Measurements from ENCODE around the gene ZMYND8.
"Not testable (repeated sequence)": the region's sequence is repeated elsewhere in the genome, so short reads cannot be mapped to it uniquely, and the experiment has no call there.

Gene ZMYND8

DNA sequence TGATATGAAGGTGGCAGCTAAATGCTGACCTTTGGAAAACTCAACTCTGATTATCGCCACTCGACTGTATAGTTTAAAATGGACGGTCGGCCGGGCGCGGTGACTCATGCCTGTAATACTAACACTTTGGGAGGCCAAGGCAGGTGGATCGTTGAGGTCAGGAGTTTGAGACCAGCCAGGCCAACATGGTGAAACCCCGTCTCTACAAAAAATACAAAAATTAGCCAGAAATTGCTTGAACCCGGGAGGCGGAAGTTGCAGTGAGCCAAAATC is 151.7 kb downstream of the ZMYND8 start:
- H3K9me3 Mint-ChIP-seq; DNase-seq; H3K4me1 Mint-ChIP-seq (ENCODE audit: low read depth); H3K27me3 Mint-ChIP-seq; H3K4me3 Mint-ChIP-seq; H3K27ac Mint-ChIP-seq: not testable (repeated sequence)
- H3K36me3 Mint-ChIP-seq (ENCODE audit: low read depth), result peaks cover 21% of the 10 kb centered on the region

DNA sequence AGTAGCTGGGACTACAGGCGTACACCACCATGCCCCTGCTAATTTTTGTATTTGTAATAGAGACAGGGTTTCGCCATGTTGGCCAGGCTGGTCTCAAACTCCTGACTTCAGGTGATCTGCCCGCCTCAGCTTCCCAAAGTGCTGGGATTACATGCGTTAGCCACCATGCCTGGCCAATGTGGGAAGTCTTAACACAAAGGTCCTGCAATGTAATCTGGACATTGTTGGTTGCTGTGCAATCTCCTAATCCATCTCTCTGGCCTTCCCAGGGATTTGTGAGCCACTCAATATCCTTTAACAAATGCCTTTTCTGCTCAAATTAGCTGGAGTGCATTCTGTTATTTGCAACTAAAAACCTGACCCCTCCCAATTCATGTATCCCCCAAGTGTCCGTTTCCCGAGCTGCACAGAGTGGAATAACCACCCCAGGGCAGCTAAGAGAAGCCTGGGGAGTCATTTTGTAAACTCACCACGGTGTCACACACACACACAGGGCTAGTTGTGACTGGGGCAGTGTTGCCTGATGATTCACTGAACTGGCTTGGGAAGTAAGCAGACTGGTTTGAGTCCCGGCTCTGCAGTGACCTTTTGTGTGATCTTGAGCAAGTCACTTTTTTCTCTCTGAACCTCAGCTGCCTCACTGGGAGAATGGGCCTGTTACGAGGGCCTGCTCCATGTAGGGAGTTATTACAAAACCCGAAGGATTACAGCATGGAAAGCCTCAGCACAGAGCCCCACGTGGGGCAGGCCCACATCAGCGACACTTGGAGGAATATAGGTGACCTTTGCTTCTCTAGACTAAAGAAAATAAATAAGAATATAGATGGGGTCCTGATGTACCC is 152.3 kb downstream of the ZMYND8 start:
- Mint-ChIP-seq H3K4me1 (ENCODE audit: low read depth) (peaks cover 7% of the 10 kb centered on the region), H3K9me3 (no peaks in the 10 kb centered on the region), H3K27me3 (no peaks in the 10 kb centered on the region), H3K4me3 (no peak overlapping the region), H3K36me3 (ENCODE audit: low read depth) (peaks cover 16% of the 10 kb centered on the region), H3K27ac (no peak overlapping the region)
- DNase-seq, result no peak

DNA sequence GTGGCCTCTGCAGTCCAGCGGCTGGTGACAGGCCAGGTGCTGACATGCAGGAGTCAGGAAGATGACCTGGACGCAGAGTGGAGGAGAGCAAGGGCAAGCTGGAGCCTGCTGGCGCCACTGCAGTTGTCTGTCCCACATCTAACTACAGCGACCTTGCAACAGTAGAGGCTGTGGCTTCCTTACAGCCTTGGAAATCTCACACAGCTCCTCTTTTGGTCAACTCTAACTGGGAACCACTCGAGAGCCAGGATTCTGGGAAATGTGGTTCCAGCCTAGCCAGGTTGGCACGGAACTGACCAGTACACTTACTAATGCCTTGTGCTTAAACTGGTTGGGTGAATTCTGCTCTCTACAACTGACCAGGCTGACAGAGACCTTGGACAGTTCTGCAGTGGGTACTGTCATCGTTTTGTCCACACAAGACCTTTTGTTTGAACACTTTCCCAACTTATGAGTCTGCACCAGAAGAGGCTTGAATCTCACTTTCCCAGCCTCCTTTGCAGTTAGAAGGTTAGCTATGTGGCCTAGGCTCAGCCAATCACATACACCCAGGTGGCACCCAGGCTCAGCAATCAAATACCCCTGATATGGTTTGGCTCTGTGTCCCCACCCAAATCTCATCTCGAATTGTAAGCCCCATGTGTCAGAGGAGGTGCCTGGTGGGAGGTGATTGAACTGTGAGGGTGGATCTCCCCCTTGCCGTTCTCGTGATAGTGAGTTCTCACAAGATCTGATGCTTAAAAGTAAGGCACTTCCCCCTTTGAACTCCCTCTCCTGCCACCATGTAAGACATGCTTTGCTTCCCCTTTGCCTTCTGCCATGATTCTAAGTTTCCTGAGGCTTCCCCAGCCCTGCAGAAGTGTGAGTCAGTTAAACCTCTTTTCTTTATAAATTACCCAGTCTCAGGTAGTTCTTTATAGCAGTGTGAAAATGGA is 153.5 kb downstream of the ZMYND8 start:
- H3K9me3 Mint-ChIP-seq, result no peaks in the 10 kb centered on the region
- no peak overlapping the region for H3K4me3 Mint-ChIP-seq
- H3K36me3 Mint-ChIP-seq (ENCODE audit: low read depth), result peaks cover 4% of the 10 kb centered on the region
- H3K27ac Mint-ChIP-seq, result no peak overlapping the region
- no peaks in the 10 kb centered on the region for H3K27me3 Mint-ChIP-seq
- peaks cover 17% of the 10 kb centered on the region for H3K4me1 Mint-ChIP-seq (ENCODE audit: low read depth)
- DNase-seq, result no peak

DNA sequence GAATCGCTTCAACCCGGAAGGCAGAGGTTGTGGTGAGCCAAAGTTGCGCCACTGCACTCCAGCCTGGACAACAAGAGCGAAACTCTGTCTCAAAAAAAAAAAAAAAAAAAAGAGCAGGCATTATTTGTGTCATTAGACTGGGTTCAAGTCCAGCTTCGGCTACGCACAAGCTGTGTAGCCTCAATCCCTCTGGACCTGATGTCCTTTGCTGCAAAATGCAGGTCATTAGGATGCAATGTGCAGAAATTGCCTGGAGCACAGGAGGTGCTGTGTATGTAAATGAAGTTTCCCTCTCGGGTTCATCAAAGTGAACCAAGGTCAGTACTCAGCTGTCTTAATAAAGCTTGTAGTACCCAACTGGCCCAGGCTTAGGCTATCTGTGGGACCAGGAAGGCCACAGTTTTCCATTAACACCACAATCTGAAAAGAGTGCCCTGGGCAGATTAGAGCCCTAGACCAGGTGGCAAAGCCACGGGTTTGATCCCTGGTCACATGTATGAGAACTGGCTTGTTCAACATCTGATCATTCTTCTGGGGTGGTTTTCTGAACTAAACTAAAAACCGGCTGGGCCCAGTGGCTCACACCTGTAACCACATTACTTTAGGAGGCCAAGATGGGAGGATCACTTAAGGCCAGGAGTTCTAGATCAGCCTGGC is 155.3 kb downstream of the ZMYND8 start:
- H3K27ac Mint-ChIP-seq, result no peak overlapping the region
- H3K4me3 Mint-ChIP-seq, result no peak overlapping the region
- H3K36me3 Mint-ChIP-seq (ENCODE audit: low read depth), result no peaks in the 10 kb centered on the region
- H3K9me3 Mint-ChIP-seq, result no peaks in the 10 kb centered on the region
- H3K27me3 Mint-ChIP-seq, result peaks cover 2% of the 10 kb centered on the region
- peaks cover 24% of the 10 kb centered on the region for H3K4me1 Mint-ChIP-seq (ENCODE audit: low read depth)
- DNase-seq, result no peak

GRCh38 chr20:47198996-47199552 is 157.4 kb downstream of the ZMYND8 start:
- no peak for DNase-seq
- H3K4me1 Mint-ChIP-seq (ENCODE audit: low read depth), result peaks cover 20% of the 10 kb centered on the region
- H3K4me3 Mint-ChIP-seq, result no peak overlapping the region
- H3K27me3 Mint-ChIP-seq, result peaks cover 4% of the 10 kb centered on the region
- no peak overlapping the region for H3K27ac Mint-ChIP-seq
- no peaks in the 10 kb centered on the region for H3K36me3 Mint-ChIP-seq (ENCODE audit: low read depth)
- no peaks in the 10 kb centered on the region for H3K9me3 Mint-ChIP-seq

DNA sequence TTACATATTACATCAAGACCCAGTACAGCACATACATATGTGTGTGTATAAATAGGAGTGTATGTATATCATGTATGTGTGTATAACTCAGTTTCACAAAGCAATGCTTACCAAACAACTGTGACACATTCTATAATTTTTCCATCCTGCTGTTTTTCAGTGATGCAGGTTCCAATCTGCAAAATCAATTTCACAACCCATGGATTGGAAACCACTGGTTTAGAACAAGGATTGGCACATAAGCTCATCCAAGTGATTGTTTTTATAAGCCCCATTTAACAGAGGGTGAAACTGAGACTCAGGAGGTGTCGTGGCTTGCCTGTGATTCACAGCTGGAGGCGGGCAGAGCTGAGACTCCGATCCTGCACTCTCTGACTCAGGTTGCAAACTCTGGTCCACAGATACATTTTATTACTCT is 158.2 kb downstream of the ZMYND8 start:
- no peak overlapping the region for H3K4me3 Mint-ChIP-seq
- no peaks in the 10 kb centered on the region for H3K9me3 Mint-ChIP-seq
- peak overlapping the region; percentile 71 for H3K27ac Mint-ChIP-seq
- H3K36me3 Mint-ChIP-seq (ENCODE audit: low read depth), result no peaks in the 10 kb centered on the region
- H3K27me3 Mint-ChIP-seq, result peaks cover 4% of the 10 kb centered on the region
- H3K4me1 Mint-ChIP-seq (ENCODE audit: low read depth), result peaks cover 20% of the 10 kb centered on the region
- DNase-seq, result peak; percentile 56

- no peak overlapping the region for H3K4me3 Mint-ChIP-seq
- H3K4me1 Mint-ChIP-seq (ENCODE audit: low read depth), result peaks cover 20% of the 10 kb centered on the region
- DNase-seq, result peak; percentile 80
- H3K27me3 Mint-ChIP-seq, result peaks cover 4% of the 10 kb centered on the region
- H3K9me3 Mint-ChIP-seq, result no peaks in the 10 kb centered on the region
- H3K27ac Mint-ChIP-seq, result peak overlapping the region; percentile 59
- no peaks in the 10 kb centered on the region for H3K36me3 Mint-ChIP-seq (ENCODE audit: low read depth)
Observed at GRCh38 chr20:47196091-47197081, 160.1 kb downstream of the ZMYND8 start.

GRCh38 chr20:47195573-47195972 is 160.9 kb downstream of the ZMYND8 start:
- H3K4me3 Mint-ChIP-seq, result no peak overlapping the region
- no peak overlapping the region for H3K27ac Mint-ChIP-seq
- H3K36me3 Mint-ChIP-seq (ENCODE audit: low read depth), result no peaks in the 10 kb centered on the region

DNA sequence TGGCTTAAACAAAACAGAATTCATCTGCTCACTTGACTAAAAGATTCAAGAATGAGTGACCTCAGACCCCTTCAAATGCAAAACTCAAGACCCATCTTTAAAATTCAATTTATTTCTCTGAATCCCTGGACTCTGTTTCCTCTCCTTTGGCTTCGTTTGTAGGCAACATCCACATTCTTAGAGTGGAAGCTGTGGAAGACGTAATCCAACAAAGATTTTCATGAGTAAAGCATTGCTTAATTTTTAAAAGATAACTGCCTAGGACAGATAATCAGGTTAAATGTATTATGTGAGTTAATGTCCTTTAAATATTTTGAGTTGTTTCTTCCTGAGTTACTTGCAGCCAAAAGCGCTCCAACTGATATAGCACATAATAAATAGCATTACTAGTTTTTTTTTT is 164.5 kb downstream of the ZMYND8 start:
- peaks cover 29% of the 10 kb centered on the region for H3K27me3 Mint-ChIP-seq
- no peaks in the 10 kb centered on the region for H3K36me3 Mint-ChIP-seq (ENCODE audit: low read depth)
- H3K4me3 Mint-ChIP-seq, result no peak overlapping the region
- no peak overlapping the region for H3K27ac Mint-ChIP-seq
- no peak for DNase-seq
- no peaks in the 10 kb centered on the region for H3K9me3 Mint-ChIP-seq
- peaks cover 18% of the 10 kb centered on the region for H3K4me1 Mint-ChIP-seq (ENCODE audit: low read depth)

More at GRCh38 chr20:47195573-47195972, 160.9 kb downstream of the ZMYND8 start:
- Mint-ChIP-seq H3K27me3 (peaks cover 4% of the 10 kb centered on the region), H3K9me3 (no peaks in the 10 kb centered on the region), H3K4me1 (ENCODE audit: low read depth) (peaks cover 20% of the 10 kb centered on the region)
- no peak for DNase-seq

DNA sequence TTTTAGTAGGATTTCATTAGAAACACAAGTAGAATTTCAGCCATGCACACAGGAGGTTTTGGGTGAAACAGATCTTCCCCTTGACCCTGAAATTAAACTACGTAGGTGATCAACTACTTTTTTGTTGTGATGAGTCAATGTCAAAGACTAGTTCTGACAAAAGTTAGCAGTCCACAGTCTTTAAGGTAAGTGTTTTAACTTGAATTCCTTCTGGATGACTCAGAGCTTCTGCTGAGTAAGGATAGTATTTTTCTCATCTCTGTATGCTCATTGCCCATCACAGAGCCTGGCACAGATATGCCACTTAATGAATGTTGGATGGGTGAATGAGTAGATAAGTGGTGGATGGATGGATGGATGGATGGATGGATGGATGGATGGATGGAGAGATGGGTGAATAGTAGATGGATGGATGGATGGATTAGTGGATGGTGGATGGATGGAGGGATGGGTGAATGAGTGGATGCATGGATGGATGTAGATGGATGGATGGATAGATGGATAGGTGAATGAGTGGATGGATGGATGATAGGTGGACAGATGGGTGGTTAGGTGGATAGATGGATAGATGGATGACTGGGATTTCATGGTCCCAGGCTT is 165.3 kb downstream of the ZMYND8 start:
- Mint-ChIP-seq H3K27me3 (peaks cover 27% of the 10 kb centered on the region), H3K4me3 (no peak overlapping the region)

GRCh38 chr20:47189060-47189459 is 167.4 kb downstream of the ZMYND8 start:
- no peak overlapping the region for H3K27ac Mint-ChIP-seq
- no peaks in the 10 kb centered on the region for H3K9me3 Mint-ChIP-seq
- H3K4me1 Mint-ChIP-seq (ENCODE audit: low read depth), result peaks cover 10% of the 10 kb centered on the region
- DNase-seq, result no peak
- no peak overlapping the region for H3K4me3 Mint-ChIP-seq
- H3K36me3 Mint-ChIP-seq (ENCODE audit: low read depth), result no peaks in the 10 kb centered on the region
- peaks cover 29% of the 10 kb centered on the region for H3K27me3 Mint-ChIP-seq

More for the DNA sequence above, 165.3 kb downstream of the ZMYND8 start:
- Mint-ChIP-seq H3K9me3 (no peaks in the 10 kb centered on the region), H3K27ac (no peak overlapping the region), H3K4me1 (ENCODE audit: low read depth) (peaks cover 12% of the 10 kb centered on the region), H3K36me3 (ENCODE audit: low read depth) (no peaks in the 10 kb centered on the region)
- no peak for DNase-seq

GRCh38 chr20:47188540-47188939 is 168.0 kb downstream of the ZMYND8 start:
- no peaks in the 10 kb centered on the region for H3K36me3 Mint-ChIP-seq (ENCODE audit: low read depth)
- H3K27ac Mint-ChIP-seq, result no peak overlapping the region
- H3K9me3 Mint-ChIP-seq, result no peaks in the 10 kb centered on the region
- no peak for DNase-seq
- peaks cover 29% of the 10 kb centered on the region for H3K27me3 Mint-ChIP-seq
- peaks cover 10% of the 10 kb centered on the region for H3K4me1 Mint-ChIP-seq (ENCODE audit: low read depth)
- no peak overlapping the region for H3K4me3 Mint-ChIP-seq

- no peak overlapping the region for H3K27ac Mint-ChIP-seq
- no peaks in the 10 kb centered on the region for H3K9me3 Mint-ChIP-seq
- no peak for DNase-seq
- peaks cover 10% of the 10 kb centered on the region for H3K4me1 Mint-ChIP-seq (ENCODE audit: low read depth)
- no peaks in the 10 kb centered on the region for H3K36me3 Mint-ChIP-seq (ENCODE audit: low read depth)
- H3K4me3 Mint-ChIP-seq, result no peak overlapping the region
- peaks cover 29% of the 10 kb centered on the region for H3K27me3 Mint-ChIP-seq
Observed at GRCh38 chr20:47187450-47188195, 168.9 kb downstream of the ZMYND8 start.

Measured in activated T-cell treated with anti-CD3 and anti-CD28 coated beads, Interleukin-2, amount 50 U/mL, for 24 hours (primary cell).